ENCODE data around the gene ACAD11. TPM values are rescaled to one million over a fixed set of nuclear protein-coding genes. Genes with fewer than 3 reads are reported as not detected.

ACAD11 gene
- total RNA-seq, 1 experiment from 2014 or later = 12.6 TPM

DNA sequence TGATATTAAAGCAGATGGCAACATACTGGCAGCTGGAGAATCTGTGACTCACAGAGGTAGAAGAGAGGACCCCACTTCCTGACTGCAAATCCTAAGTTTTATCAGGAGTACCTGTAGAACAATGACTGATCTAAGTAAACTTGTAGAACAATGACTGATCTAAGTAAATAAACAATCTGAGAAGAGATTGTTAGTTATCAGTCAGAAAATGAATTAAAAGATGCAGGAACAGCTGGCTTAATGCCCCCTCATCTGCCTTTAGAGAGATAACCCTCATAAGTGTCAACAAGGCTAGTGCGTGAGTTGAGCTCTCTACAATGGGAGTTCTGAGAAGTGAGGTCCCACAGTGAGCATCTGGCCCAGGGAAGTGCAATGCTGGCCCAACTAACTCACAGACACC lies 14.6 kb downstream of the ACAD11 start:
- Histone ChIP-seq H3K27me3 (ENCODE audit: insufficient read depth, low read length) (no peaks in the 10 kb centered on the region), H3K36me3 (ENCODE audit: control insufficient read depth in 1 of 2, insufficient read depth in 2 of 2, low read length in 2 of 2) (no peaks in the 10 kb centered on the region), H3K27ac (ENCODE audit: low read depth, low read length) (no peak overlapping the region), H3K4me1 (ENCODE audit: control insufficient read depth in 1 of 2, insufficient read depth in 2 of 2, low read length in 2 of 2) (no peaks in the 10 kb centered on the region), H3K9ac (ENCODE audit: low read length) (no peak overlapping the region), H2AFZ (ENCODE audit: low read depth, low read length, poor library complexity, severe bottlenecking) (no peak overlapping the region), H3K9me3 (ENCODE audit: control insufficient read depth in 1 of 2, insufficient read depth in 1 of 2, low read depth in 1 of 2, low read length in 2 of 2) (no peaks in the 10 kb centered on the region), H3K9me2 (ENCODE audit: insufficient read depth) (no peaks in the 10 kb centered on the region), H3K79me2 (ENCODE audit: insufficient read depth, low read length) (no peaks in the 10 kb centered on the region), H3K4me2 (ENCODE audit: low read length) (no peak overlapping the region), H4K20me1 (ENCODE audit: insufficient read depth) (no peaks in the 10 kb centered on the region; the same call in 1 of the 2 replicates), H3K4me3 (replicated peaks in 1 of 2; ENCODE audit: low read depth in 1 of 2, low read length in 2 of 2) (no peak overlapping the region)
- TF ChIP-seq JUND (IDR thresholded peaks at IDR 0.05) (no peak), CBX3 (IDR thresholded peaks at IDR 0.05; ENCODE audit: low read depth) (no peak), SP1 (IDR thresholded peaks at IDR 0.05; ENCODE audit: low read depth) (no peak), EGR1 (IDR thresholded peaks at IDR 0.05; ENCODE audit: low read depth) (no peak), CEBPB (IDR thresholded peaks at IDR 0.05; ENCODE audit: low read depth) (no peak)
- ChIA-PET POLR2A (no interaction called here), RAD21 (ENCODE audit: low non-redundant PET in 1 of 2, low total read pairs in 2 of 2, uncharacterized antibody in 2 of 2, unreplicated experiment in 2 of 2) (no interaction called here), CTCF (no interaction called here)
- intact Hi-C loops (cut with micrococcal nuclease) = loop anchor here (10.0 kb wide), 2 partner anchors 210 to 390 kb away; no protein-coding TSS in a partner anchor
- ATAC-seq (no peak), DNase-seq (ENCODE audit: low read depth, low spot score) (no peak)
- BruUV-seq (replicated peaks) = no TSS peak

DNA sequence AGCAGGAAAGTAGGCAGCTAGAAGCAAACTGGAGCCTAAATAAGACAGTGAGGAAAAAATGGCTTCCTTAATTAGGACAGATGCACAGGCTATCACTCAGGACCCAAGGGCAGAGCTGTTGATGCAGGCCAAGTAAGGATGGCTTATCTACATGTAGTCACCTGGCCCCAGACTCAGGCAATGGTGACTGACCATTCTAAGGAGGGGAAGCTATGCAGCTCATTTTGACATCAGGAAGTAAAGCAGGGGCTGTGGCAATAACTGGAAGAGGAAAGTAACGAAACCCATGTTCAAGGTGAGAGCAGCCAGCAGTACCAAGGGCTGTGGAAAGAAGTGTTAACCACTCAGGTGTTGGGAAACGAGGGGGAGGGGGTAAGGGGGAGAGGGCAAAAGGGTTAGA lies 16.2 kb downstream of the ACAD11 start:
- H3K4me3 ChIP-seq (replicated peaks in 1 of 2; ENCODE audit: low read depth in 1 of 2, low read length in 2 of 2) = no peak overlapping the region
- peaks cover 2 to 6% of the 10 kb centered on the region in 2 experiments; a peak in 1 of 4 replicates for H3K36me3 ChIP-seq (ENCODE audit: control insufficient read depth in 1 of 2, insufficient read depth in 2 of 2, low read length in 2 of 2)
- no peaks in the 10 kb centered on the region for H3K27me3 ChIP-seq (ENCODE audit: insufficient read depth, low read length)
- ChIA-PET CTCF (interaction anchor here (1.2 to 2.6 kb wide), 8 partner anchors 14 to 387 kb away, joined by 4 to 36 read pairs (median 7); partner anchors contain the start of genes ACAD11 and UBA5), RAD21 (ENCODE audit: low non-redundant PET in 1 of 2, low total read pairs in 2 of 2, uncharacterized antibody in 2 of 2, unreplicated experiment in 2 of 2) (no interaction called here), POLR2A (interaction anchor here (1.4 kb wide), 1 partner anchor 15 kb away, joined by 3 read pairs; no protein-coding TSS in a partner anchor)
- TF ChIP-seq CBX3 (IDR thresholded peaks at IDR 0.05; ENCODE audit: low read depth) (no peak), SP1 (IDR thresholded peaks at IDR 0.05; ENCODE audit: low read depth) (no peak), EZH2phosphoT487 (IDR thresholded peaks at IDR 0.05; ENCODE audit: borderline replicate concordance) (no peak), POLR2A (IDR thresholded peaks at IDR 0.05; ENCODE audit: borderline replicate concordance, extremely low read depth, insufficient read depth, insufficient read length) (no peak), YY1 (IDR thresholded peaks at IDR 0.05; ENCODE audit: extremely low read depth, insufficient replicate concordance, low read depth, low read length) (no peak), SRF (IDR thresholded peaks at IDR 0.05; ENCODE audit: low read depth) (no peak), TCF7L2 (IDR thresholded peaks at IDR 0.05; ENCODE audit: borderline replicate concordance, extremely low read depth, insufficient read depth, insufficient read length) (no peak)
- TF ChIP-seq, protein P1, sequence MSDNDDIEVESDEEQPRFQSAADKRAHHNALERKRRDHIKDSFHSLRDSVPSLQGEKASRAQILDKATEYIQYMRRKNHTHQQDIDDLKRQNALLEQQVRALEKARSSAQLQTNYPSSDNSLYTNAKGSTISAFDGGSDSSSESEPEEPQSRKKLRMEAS (IDR thresholded peaks at IDR 0.05) = no peak
- TF ChIP-seq, protein P2, sequence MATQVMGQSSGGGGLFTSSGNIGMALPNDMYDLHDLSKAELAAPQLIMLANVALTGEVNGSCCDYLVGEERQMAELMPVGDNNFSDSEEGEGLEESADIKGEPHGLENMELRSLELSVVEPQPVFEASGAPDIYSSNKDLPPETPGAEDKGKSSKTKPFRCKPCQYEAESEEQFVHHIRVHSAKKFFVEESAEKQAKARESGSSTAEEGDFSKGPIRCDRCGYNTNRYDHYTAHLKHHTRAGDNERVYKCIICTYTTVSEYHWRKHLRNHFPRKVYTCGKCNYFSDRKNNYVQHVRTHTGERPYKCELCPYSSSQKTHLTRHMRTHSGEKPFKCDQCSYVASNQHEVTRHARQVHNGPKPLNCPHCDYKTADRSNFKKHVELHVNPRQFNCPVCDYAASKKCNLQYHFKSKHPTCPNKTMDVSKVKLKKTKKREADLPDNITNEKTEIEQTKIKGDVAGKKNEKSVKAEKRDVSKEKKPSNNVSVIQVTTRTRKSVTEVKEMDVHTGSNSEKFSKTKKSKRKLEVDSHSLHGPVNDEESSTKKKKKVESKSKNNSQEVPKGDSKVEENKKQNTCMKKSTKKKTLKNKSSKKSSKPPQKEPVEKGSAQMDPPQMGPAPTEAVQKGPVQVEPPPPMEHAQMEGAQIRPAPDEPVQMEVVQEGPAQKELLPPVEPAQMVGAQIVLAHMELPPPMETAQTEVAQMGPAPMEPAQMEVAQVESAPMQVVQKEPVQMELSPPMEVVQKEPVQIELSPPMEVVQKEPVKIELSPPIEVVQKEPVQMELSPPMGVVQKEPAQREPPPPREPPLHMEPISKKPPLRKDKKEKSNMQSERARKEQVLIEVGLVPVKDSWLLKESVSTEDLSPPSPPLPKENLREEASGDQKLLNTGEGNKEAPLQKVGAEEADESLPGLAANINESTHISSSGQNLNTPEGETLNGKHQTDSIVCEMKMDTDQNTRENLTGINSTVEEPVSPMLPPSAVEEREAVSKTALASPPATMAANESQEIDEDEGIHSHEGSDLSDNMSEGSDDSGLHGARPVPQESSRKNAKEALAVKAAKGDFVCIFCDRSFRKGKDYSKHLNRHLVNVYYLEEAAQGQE (IDR thresholded peaks at IDR 0.05; ENCODE audit: low read depth) = no peak
- TF ChIP-seq, protein P3, sequence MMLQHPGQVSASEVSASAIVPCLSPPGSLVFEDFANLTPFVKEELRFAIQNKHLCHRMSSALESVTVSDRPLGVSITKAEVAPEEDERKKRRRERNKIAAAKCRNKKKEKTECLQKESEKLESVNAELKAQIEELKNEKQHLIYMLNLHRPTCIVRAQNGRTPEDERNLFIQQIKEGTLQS (IDR thresholded peaks at IDR 0.05) = no peak
- no peaks in the 10 kb centered on the region for H3K4me1 ChIP-seq (ENCODE audit: control insufficient read depth in 1 of 2, insufficient read depth in 2 of 2, low read length in 2 of 2)
- no peak overlapping the region for H3K9ac ChIP-seq (ENCODE audit: low read length)
- no peaks in the 10 kb centered on the region for H3K9me2 ChIP-seq (ENCODE audit: insufficient read depth)
- no peaks in the 10 kb centered on the region for H3K9me3 ChIP-seq (ENCODE audit: control insufficient read depth in 1 of 2, insufficient read depth in 1 of 2, low read depth in 1 of 2, low read length in 2 of 2)
- no peak overlapping the region for H3K4me2 ChIP-seq (ENCODE audit: low read length)
- H3K79me2 ChIP-seq (ENCODE audit: insufficient read depth, low read length) = no peaks in the 10 kb centered on the region
- intact Hi-C loops (cut with micrococcal nuclease) = loop anchor here (10.0 kb wide), 2 partner anchors 209 to 389 kb away; no protein-coding TSS in a partner anchor
- DNase-seq (ENCODE audit: low read depth, low spot score) = no peak
- H4K20me1 ChIP-seq (ENCODE audit: insufficient read depth) = no peaks in the 10 kb centered on the region; the same call in 1 of the 2 replicates
- ATAC-seq = no peak
- no peak overlapping the region for H2AFZ ChIP-seq (ENCODE audit: low read depth, low read length, poor library complexity, severe bottlenecking)
- no TSS peak for BruUV-seq (replicated peaks)
- H3K27ac ChIP-seq (ENCODE audit: low read depth, low read length) = no peak overlapping the region

Measured in HCT116 (cell line).